T-cell (primary cell): ENCODE results near the gene UQCRQ. TPM values are rescaled to one million over a fixed set of nuclear protein-coding genes. Genes with fewer than 3 reads are reported as not detected.
A peak's percentile ranks its signal among the peaks of the same experiment; 100 is the strongest.

Experiments
- ATAC-seq, 4 experiments: fragments of 200-7000 bp in 3 of 4; fragments of 150-1000 bp in 1 of 4; cut with Tn5 transposase; replicated peaks in 1 of 4; 1 replicate in 3 of 4; 2 replicates in 1 of 4; pipeline ENCODE4 v1.10.0; 2021; ENCODE audit warnings: moderate library complexity in 3 of 4, mild to moderate bottlenecking in 2 of 4, moderate number of reproducible peaks in 1 of 4
- CTCF ChIA-PET, 2 donors: fragments of 300-600 bp; sonication (Branson Sonifier 250); formaldehyde crosslinking; loops; one replicate each; lab custom pipeline; 2022; ENCODE audit warnings: antibody characterized with exemption in 2 of 2; lab: Charles Lee
- POLR2A ChIA-PET, 2 donors: fragments of 300-600 bp; sonication (Branson Sonifier 250); formaldehyde crosslinking; loops; one replicate each; lab custom pipeline; 2022; ENCODE audit warnings: antibody characterized with exemption in 2 of 2; lab: Charles Lee
- DNase-seq, 35 experiments: peaks; one replicate each; pipeline versions ENCODE4 v3.0.0 to v3.0.0-alpha.2; 2013 to 2023
- H3K27ac ChIP-seq: one replicate; pipeline ENCODE4 v1.5.1; 2013; ENCODE audit warnings: low read length
- H3K27me3 ChIP-seq, 2 experiments: replicated peaks in 1 of 2; 1 replicate in 1 of 2; 2 replicates in 1 of 2; pipeline versions ENCODE4 v1.6.1 to v1.7.0; 2013; ENCODE audit warnings: low read length in 1 of 2, mixed read lengths in 1 of 2; ENCODE audit not compliant: control insufficient read depth in 2 of 2, insufficient read depth in 2 of 2; ENCODE audit errors: extremely low read depth in 1 of 2
- H3K36me3 ChIP-seq, 2 donors: 1 replicate in 1 of 2; 2 replicates in 1 of 2; pipeline versions ENCODE4 v1.6.1 to v1.7.0; 2013; ENCODE audit warnings: low read length in 1 of 2; ENCODE audit not compliant: control insufficient read depth in 2 of 2, insufficient read depth in 1 of 2; ENCODE audit errors: extremely low read depth in 1 of 2
- H3K4me1 ChIP-seq, 2 experiments: 1 replicate in 1 of 2; 2 replicates in 1 of 2; pipeline versions ENCODE4 v1.6.1 to v1.7.0; 2013; ENCODE audit warnings: low read length in 2 of 2, mixed read lengths in 1 of 2; ENCODE audit not compliant: insufficient read depth in 2 of 2, control insufficient read depth in 1 of 2; ENCODE audit errors: extremely low read depth in 1 of 2
- H3K4me3 ChIP-seq, 2 donors: 1 replicate in 1 of 2; 2 replicates in 1 of 2; pipeline versions ENCODE4 v1.5.1 to v1.7.0; 2013; ENCODE audit warnings: mild to moderate bottlenecking in 2 of 2, low read length in 1 of 2, moderate library complexity in 1 of 2; ENCODE audit not compliant: control insufficient read depth in 1 of 2; ENCODE audit errors: extremely low read depth in 1 of 2
- H3K9me3 ChIP-seq: 2 replicates; pipeline ENCODE4 v1.7.0; 2013
- H3K27ac Mint-ChIP-seq, 2 donors: one replicate each; pipeline ENCODE4 v1.8.0; 2020 to 2021; ENCODE audit warnings: mild to moderate bottlenecking in 2 of 2, mixed read lengths in 2 of 2
- H3K27me3 Mint-ChIP-seq, 2 donors: one replicate each; pipeline ENCODE4 v1.8.0; 2021 to 2022; ENCODE audit warnings: mixed read lengths in 2 of 2
- H3K36me3 Mint-ChIP-seq: one replicate; pipeline ENCODE4 v1.8.0; 2021; ENCODE audit warnings: mixed read lengths
- H3K4me1 Mint-ChIP-seq, 3 donors: one replicate each; pipeline ENCODE4 v1.8.0; 2020 to 2022; ENCODE audit warnings: mixed read lengths in 3 of 3, mild to moderate bottlenecking in 1 of 3
- H3K4me3 Mint-ChIP-seq, 3 donors: one replicate each; pipeline ENCODE4 v1.8.0; 2020 to 2022; ENCODE audit warnings: mild to moderate bottlenecking in 3 of 3, mixed read lengths in 3 of 3, moderate library complexity in 3 of 3
- H3K9me3 Mint-ChIP-seq, 3 donors: one replicate each; pipeline ENCODE4 v1.8.0; 2020 to 2022; ENCODE audit warnings: mixed read lengths in 3 of 3
- WGBS: methylation state at CpG from one replicate; pipeline ENCODE4 v1.1.5; 2013; ENCODE audit warnings: missing lambda C conversion rate; ENCODE audit not compliant: insufficient coverage; 5-methylcytosine and 5-hydroxymethylcytosine counted together
- total RNA-seq, 35 experiments: library from RNA in 6 of 35; stranded (reverse) in 6 of 35; fragments of 120-200 nt in 1 of 35; gene quantifications; one replicate each; pipeline versions ENCODE4 v1.2.1 to v1.2.4 and lab custom pipeline; 2013 to 2026

Gene UQCRQ
- total RNA-seq, 5 donors from 2014 or later (not counting 1 experiment from before 2014, with no cell fraction given), result 119 to 139 (median 132) TPM

DNA sequence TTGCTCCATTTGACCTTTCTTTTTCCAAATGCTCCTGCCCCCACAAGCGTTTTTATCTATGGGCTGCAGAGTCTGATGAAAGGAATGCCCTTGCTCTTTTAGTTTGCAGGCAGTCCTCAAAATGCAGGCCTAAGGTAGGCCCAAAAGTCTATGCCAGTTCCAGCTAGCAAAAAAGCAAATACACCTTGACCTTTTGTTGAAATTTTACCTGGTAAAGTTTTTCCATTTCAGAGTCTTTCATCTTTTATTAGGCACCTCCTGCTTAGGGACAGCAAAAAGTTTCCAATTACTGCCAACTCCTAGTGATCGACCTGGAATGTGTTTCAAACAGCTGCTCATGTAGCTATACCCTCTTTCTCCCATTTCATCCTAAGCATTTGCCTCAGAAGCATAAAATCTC lies 4.4 kb downstream of the UQCRQ start:
- Mint-ChIP-seq H3K4me3 (no peak overlapping the region), H3K27ac (peak overlapping the region in 1 of 2 donors; percentile 43), H3K27me3 (no peaks in the 10 kb centered on the region), H3K36me3 (peaks cover 38% of the 10 kb centered on the region), H3K4me1 (peaks cover 20 to 23% (median 21%) of the 10 kb centered on the region in 3 donors), H3K9me3 (no peaks in the 10 kb centered on the region)
- Histone ChIP-seq H3K4me1 (peaks cover 2 to 16% of the 10 kb centered on the region in 2 experiments), H3K4me3 (no peak overlapping the region), H3K27ac (no peak overlapping the region), H3K36me3 (peaks cover 0 to 32% of the 10 kb centered on the region in 2 donors), H3K9me3 (no peaks in the 10 kb centered on the region), H3K27me3 (no peaks in the 10 kb centered on the region)
- DNase-seq (no peak), ATAC-seq (no peak)
- whole genome bisulfite sequencing, result 93% methylated on average over 2 of the region's 2 CpGs
- CTCF ChIA-PET, result no interaction called here
- POLR2A ChIA-PET, result interaction anchor here in 1 of 2 donors (0.6 kb wide), 1 partner anchor 584 kb away, joined by 3 read pairs; no protein-coding TSS in a partner anchor

GRCh38 chr5:132871459-132872284 lies 5.2 kb downstream of the UQCRQ start:
- H3K27ac Mint-ChIP-seq, result no peak overlapping the region
- 100% methylated on average over 1 of the region's 5 CpGs for WGBS
- H3K27me3 Mint-ChIP-seq, result no peaks in the 10 kb centered on the region
- Histone ChIP-seq H3K27me3 (no peaks in the 10 kb centered on the region), H3K36me3 (peaks cover 0 to 34% of the 10 kb centered on the region in 2 donors), H3K4me3 (no peak overlapping the region), H3K4me1 (peaks cover 2 to 11% of the 10 kb centered on the region in 2 experiments), H3K27ac (no peak overlapping the region), H3K9me3 (no peaks in the 10 kb centered on the region)
- peaks cover 11 to 16% (median 14%) of the 10 kb centered on the region in 3 donors for H3K4me1 Mint-ChIP-seq
- H3K9me3 Mint-ChIP-seq, result no peaks in the 10 kb centered on the region
- no peak for ATAC-seq
- no peak for DNase-seq
- ChIA-PET POLR2A (interaction anchor here (0.7 kb wide), 2 partner anchors 189 to 1497 kb away, joined by 4 read pairs; no protein-coding TSS in a partner anchor), CTCF (no interaction called here)
- no peak overlapping the region for H3K4me3 Mint-ChIP-seq
- peaks cover 34% of the 10 kb centered on the region for H3K36me3 Mint-ChIP-seq

GRCh38 chr5:132872788-132873118 lies 6.3 kb downstream of the UQCRQ start:
- Mint-ChIP-seq H3K9me3 (no peaks in the 10 kb centered on the region), H3K27me3 (no peaks in the 10 kb centered on the region), H3K27ac (peak overlapping the region in 1 of 2 donors; percentile 1), H3K4me3 (no peak overlapping the region), H3K4me1 (peaks cover 2 to 8% (median 6%) of the 10 kb centered on the region in 3 donors), H3K36me3 (peaks cover 31% of the 10 kb centered on the region)
- peaks cover 0 to 31% of the 10 kb centered on the region in 2 donors for H3K36me3 ChIP-seq
- CTCF ChIA-PET, result no interaction called here
- peaks cover 0 to 2% of the 10 kb centered on the region in 2 experiments for H3K4me1 ChIP-seq
- no peaks in the 10 kb centered on the region for H3K9me3 ChIP-seq
- DNase-seq (no peak), ATAC-seq (no peak)
- no peaks in the 10 kb centered on the region for H3K27me3 ChIP-seq
- H3K27ac ChIP-seq, result no peak overlapping the region
- no peak overlapping the region for H3K4me3 ChIP-seq
- POLR2A ChIA-PET, result interaction anchor here (0.7 kb wide), 2 partner anchors 188 to 1498 kb away, joined by 4 read pairs; no protein-coding TSS in a partner anchor
- no CpG with 5 or more reads among the region's 1 CpG for WGBS

- Histone ChIP-seq H3K4me1 (no peaks in the 10 kb centered on the region), H3K36me3 (peaks cover 0 to 33% of the 10 kb centered on the region in 2 donors), H3K27ac (no peak within 1 kb of the TSS), H3K9me3 (no peaks in the 10 kb centered on the region), H3K4me3 (no peak within 1 kb of the TSS), H3K27me3 (no peaks in the 10 kb centered on the region)
- WGBS, result 89% methylated on average over 2 of the region's 6 CpGs
- Mint-ChIP-seq H3K27me3 (no peaks in the 10 kb centered on the region), H3K4me1 (peaks cover 0 to 4% (median 3%) of the 10 kb centered on the region in 3 donors), H3K4me3 (no peak within 1 kb of the TSS), H3K27ac (peak within 1 kb of the TSS in 1 of 2 donors; percentile 29), H3K9me3 (no peaks in the 10 kb centered on the region), H3K36me3 (peaks cover 30% of the 10 kb centered on the region)
- POLR2A ChIA-PET, result interaction anchor here in 1 of 2 donors (0.6 kb wide), 1 partner anchor 453 kb away, joined by 5 read pairs; no protein-coding TSS in a partner anchor
- CTCF ChIA-PET, result interaction anchor here in 1 of 2 donors (0.6 kb wide), 1 partner anchor 45 kb away, joined by 3 read pairs; no protein-coding TSS in a partner anchor
- ATAC-seq (no peak), DNase-seq (no peak)
These were observed 6.9 kb downstream of the UQCRQ start, which contains the start of gene LEAP2 for GRCh38 chr5:132873119-132873929. Gene LEAP2 (plus strand): TSS chr5:132873668. CDS start chr5:132873695, 27 bp downstream.

DNA sequence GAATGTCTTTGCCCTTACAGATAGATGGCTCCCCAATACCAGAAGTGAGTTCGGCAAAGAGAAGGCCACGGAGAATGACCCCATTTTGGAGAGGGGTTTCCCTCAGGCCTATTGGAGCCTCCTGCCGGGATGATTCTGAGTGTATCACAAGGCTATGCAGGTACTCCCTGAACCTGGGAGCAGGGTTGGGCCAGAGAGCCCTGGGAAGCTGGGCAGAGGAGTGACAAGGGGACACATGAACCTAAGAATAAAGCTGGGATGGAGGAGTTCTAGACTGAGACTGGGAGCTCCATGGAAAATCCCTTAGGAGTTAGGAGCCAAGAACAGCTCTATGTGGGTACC lies 7.5 kb downstream of the UQCRQ start:
- no peaks in the 10 kb centered on the region for H3K4me1 ChIP-seq
- Mint-ChIP-seq H3K27me3 (no peaks in the 10 kb centered on the region), H3K27ac (no peak overlapping the region), H3K9me3 (no peaks in the 10 kb centered on the region), H3K4me3 (no peak overlapping the region), H3K36me3 (peaks cover 28% of the 10 kb centered on the region), H3K4me1 (peaks cover 0 to under 1% (median 0%) of the 10 kb centered on the region in 3 donors)
- H3K27ac ChIP-seq, result no peak overlapping the region
- DNase-seq (no peak), ATAC-seq (no peak)
- POLR2A ChIA-PET, result interaction anchor here in 1 of 2 donors (0.6 kb wide), 1 partner anchor 453 kb away, joined by 5 read pairs; no protein-coding TSS in a partner anchor
- no peaks in the 10 kb centered on the region for H3K27me3 ChIP-seq
- H3K9me3 ChIP-seq, result no peaks in the 10 kb centered on the region
- no peak overlapping the region for H3K4me3 ChIP-seq
- CTCF ChIA-PET, result interaction anchor here in 1 of 2 donors (0.7 kb wide), 1 partner anchor 9 kb away, joined by 3 read pairs; no protein-coding TSS in a partner anchor
- WGBS, result no CpG with 5 or more reads among the region's 3 CpGs
- peaks cover 0 to 33% of the 10 kb centered on the region in 2 donors for H3K36me3 ChIP-seq
